ENCODE data around the gene SEC24D.

DNA sequence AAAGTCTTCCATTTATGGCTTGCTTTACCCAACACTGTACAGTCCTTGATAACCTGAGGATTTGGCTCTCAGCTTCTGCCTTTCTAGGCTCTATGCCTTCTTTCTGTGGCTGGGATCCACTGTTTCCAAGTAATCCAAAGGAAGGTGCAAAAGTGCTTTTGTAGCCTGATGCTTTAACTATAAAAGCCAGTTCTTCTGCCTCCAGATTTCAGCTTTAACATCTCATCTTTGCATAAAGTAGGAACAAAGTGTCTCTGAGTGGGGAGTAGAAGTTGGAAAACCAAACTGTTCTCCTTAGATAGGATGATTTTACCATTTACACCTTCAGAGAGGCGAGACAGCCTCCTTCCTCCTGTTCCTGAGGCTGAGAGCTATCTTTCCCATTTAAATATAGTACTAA, 11.1 kb upstream of the SEC24D start:
- TF ChIP-seq, protein P1, sequence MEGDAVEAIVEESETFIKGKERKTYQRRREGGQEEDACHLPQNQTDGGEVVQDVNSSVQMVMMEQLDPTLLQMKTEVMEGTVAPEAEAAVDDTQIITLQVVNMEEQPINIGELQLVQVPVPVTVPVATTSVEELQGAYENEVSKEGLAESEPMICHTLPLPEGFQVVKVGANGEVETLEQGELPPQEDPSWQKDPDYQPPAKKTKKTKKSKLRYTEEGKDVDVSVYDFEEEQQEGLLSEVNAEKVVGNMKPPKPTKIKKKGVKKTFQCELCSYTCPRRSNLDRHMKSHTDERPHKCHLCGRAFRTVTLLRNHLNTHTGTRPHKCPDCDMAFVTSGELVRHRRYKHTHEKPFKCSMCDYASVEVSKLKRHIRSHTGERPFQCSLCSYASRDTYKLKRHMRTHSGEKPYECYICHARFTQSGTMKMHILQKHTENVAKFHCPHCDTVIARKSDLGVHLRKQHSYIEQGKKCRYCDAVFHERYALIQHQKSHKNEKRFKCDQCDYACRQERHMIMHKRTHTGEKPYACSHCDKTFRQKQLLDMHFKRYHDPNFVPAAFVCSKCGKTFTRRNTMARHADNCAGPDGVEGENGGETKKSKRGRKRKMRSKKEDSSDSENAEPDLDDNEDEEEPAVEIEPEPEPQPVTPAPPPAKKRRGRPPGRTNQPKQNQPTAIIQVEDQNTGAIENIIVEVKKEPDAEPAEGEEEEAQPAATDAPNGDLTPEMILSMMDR (IDR thresholded peaks at IDR 0.05): no peak
- TF ChIP-seq POLR2AphosphoS5 (IDR thresholded peaks at IDR 0.05): no peak
- no peak for TF ChIP-seq POLR2A (IDR thresholded peaks at IDR 0.05)
